HCT116 (cell line): ENCODE results near the gene CTNNA1. TPM values are rescaled to one million over a fixed set of nuclear protein-coding genes. Genes with fewer than 3 reads are reported as not detected.

ENCODE experiments used
- ATAC-seq: fragments of 200-7000 bp; cut with Tn5 transposase; 2 replicates; pipeline ENCODE4 v1.9.1; 2020; ENCODE audit warnings: mild to moderate bottlenecking, moderate library complexity
- BruUV-seq: library from RNA; stranded (reverse); fragments of 400-500 nt; replicated peaks from 2 replicates; lab custom pipeline; 2021; lab: Mats Ljungman, UMichigan
- CTCF ChIA-PET: fragments of 300-600 bp; sonication (Branson Sonifier 250); formaldehyde crosslinking; loops from one replicate; lab custom pipeline; 2021; ENCODE audit warnings: antibody characterized with exemption; lab: Charles Lee
- POLR2A ChIA-PET: fragments of 300-600, 350-600 bp; sonication (Branson Sonifier 250); formaldehyde crosslinking; loops from one replicate; lab custom pipeline; 2021; ENCODE audit warnings: antibody characterized with exemption; lab: Charles Lee
- RAD21 ChIA-PET, 2 experiments: fragments of 300-600 bp; sonication (Branson Sonifier 250); formaldehyde crosslinking; loops; one replicate each; lab custom pipeline; 2023; ENCODE audit warnings: low total read pairs in 2 of 2; ENCODE audit not compliant: uncharacterized antibody in 2 of 2, unreplicated experiment in 2 of 2, low non-redundant PET in 1 of 2; lab: Charles Lee
- DNase-seq: peaks from one replicate; pipeline ENCODE4 v3.0.0-alpha.2; 2010; ENCODE audit warnings: low read depth, low spot score
- H2AFZ ChIP-seq: fragments of 200-600 bp; shearing (Covaris generic), sonication (generic); 2 replicates; pipeline ENCODE4 v1.6.1; 2017; ENCODE audit warnings: low read depth, mixed run types, mixed read lengths, antibody characterized with exemption, low read length; ENCODE audit not compliant: poor library complexity, severe bottlenecking
- H3K27ac ChIP-seq: 2 replicates; pipeline ENCODE4 v1.5.1; 2012; ENCODE audit warnings: low read depth, low read length
- H3K27me3 ChIP-seq: fragments of 200-600 bp; sonication (generic); 2 replicates; pipeline ENCODE4 v1.6.1; 2016; ENCODE audit warnings: mixed run types, low read length, mixed read lengths; ENCODE audit not compliant: insufficient read depth
- H3K36me3 ChIP-seq, 2 experiments: fragments of 200-500 bp in 1 of 2; fragments of 200-600 bp in 1 of 2; sonication (Bioruptor generic) in 1 of 2; sonication (generic) in 1 of 2; 2 replicates each; pipeline versions ENCODE4 v1.5.1 to v1.6.1; 2014 to 2016; ENCODE audit warnings: low read length in 2 of 2, inconsistent platforms in 1 of 2, mixed read lengths in 1 of 2, mixed run types in 1 of 2; ENCODE audit not compliant: insufficient read depth in 2 of 2, control insufficient read depth in 1 of 2
- H3K4me1 ChIP-seq, 2 experiments: fragments of 200-600 bp in 1 of 2; sonication (generic) in 1 of 2; 2 replicates each; pipeline versions ENCODE4 v1.5.1 to v1.6.1; 2012 to 2017; ENCODE audit warnings: low read length in 2 of 2, inconsistent platforms in 1 of 2, mild to moderate bottlenecking in 1 of 2, mixed read lengths in 1 of 2, mixed run types in 1 of 2, moderate library complexity in 1 of 2; ENCODE audit not compliant: insufficient read depth in 2 of 2, control insufficient read depth in 1 of 2
- H3K4me2 ChIP-seq: fragments of 200-600 bp; sonication (generic); 2 replicates; pipeline ENCODE4 v1.6.1; 2017; ENCODE audit warnings: mixed run types, low read length, mixed read lengths
- H3K4me3 ChIP-seq, 2 experiments: fragments of 200-600 bp in 1 of 2; sonication (generic) in 1 of 2; replicated peaks in 1 of 2; 2 replicates each; pipeline ENCODE4 v1.5.1; 2011 to 2016; ENCODE audit warnings: low read length in 2 of 2, control low read depth in 1 of 2, low read depth in 1 of 2, mild to moderate bottlenecking in 1 of 2, mixed read lengths in 1 of 2, mixed run types in 1 of 2
- H3K79me2 ChIP-seq: fragments of 200-600 bp; sonication (generic); 2 replicates; pipeline ENCODE4 v1.6.1; 2017; ENCODE audit warnings: mild to moderate bottlenecking, mixed run types, low read length, moderate library complexity, mixed read lengths; ENCODE audit not compliant: insufficient read depth
- H3K9ac ChIP-seq: fragments of 200-600 bp; sonication (generic); 2 replicates; pipeline ENCODE4 v1.6.1; 2016; ENCODE audit warnings: low read length, mixed read lengths
- H3K9me2 ChIP-seq: fragments of 200-600 bp; sonication (generic), shearing (Covaris generic); 2 replicates; pipeline ENCODE4 v1.6.1; 2017; ENCODE audit warnings: mixed run types, mild to moderate bottlenecking, moderate library complexity; ENCODE audit not compliant: insufficient read depth
- H3K9me3 ChIP-seq, 2 experiments: fragments of 200-500 bp in 1 of 2; fragments of 200-600 bp in 1 of 2; sonication (Bioruptor generic) in 1 of 2; sonication (generic) in 1 of 2; 2 replicates each; pipeline ENCODE4 v1.6.1; 2014 to 2017; ENCODE audit warnings: low read length in 2 of 2, mixed read lengths in 2 of 2, inconsistent platforms in 1 of 2, low read depth in 1 of 2, mild to moderate bottlenecking in 1 of 2, mixed run types in 1 of 2, moderate library complexity in 1 of 2; ENCODE audit not compliant: control insufficient read depth in 1 of 2, insufficient read depth in 1 of 2
- H4K20me1 ChIP-seq: fragments of 200-600 bp; sonication (generic), shearing (Covaris generic); 2 replicates; pipeline ENCODE4 v1.6.1; 2017; ENCODE audit warnings: mixed run types, mild to moderate bottlenecking, moderate library complexity; ENCODE audit not compliant: insufficient read depth
- ATF3 ChIP-seq: IDR thresholded peaks from 2 replicates; pipeline ENCODE4 v1.6.1; 2012
- FOSL1 ChIP-seq: IDR thresholded peaks from 2 replicates; pipeline ENCODE4 v1.6.1; 2012; ENCODE audit warnings: low read depth
- YY1 ChIP-seq: IDR thresholded peaks from 2 replicates; pipeline ENCODE4 v1.6.1; 2011; ENCODE audit warnings: low read length, low read depth, moderate library complexity, mild to moderate bottlenecking; ENCODE audit not compliant: insufficient replicate concordance; ENCODE audit errors: extremely low read depth
- intact Hi-C: fragments of 100-400 bp; cut with micrococcal nuclease; formaldehyde crosslinking; loops from 2 replicates; pipeline ENCODE4 v1.10.0; 2022
- total RNA-seq: library from RNA; stranded (reverse); gene quantifications from one replicate; pipeline ENCODE4 v1.2.1, GENCODE V29; 2021; ENCODE audit not compliant: unreplicated experiment
- TF ChIP-seq, protein P1 (sequence below): IDR thresholded peaks from 2 replicates; pipeline ENCODE4 v1.6.1; 2011; ENCODE audit warnings: mild to moderate bottlenecking, low read length, moderate library complexity; ENCODE audit not compliant: insufficient replicate concordance; ENCODE audit errors: extremely low read depth
- TF ChIP-seq, protein P2 (sequence below): IDR thresholded peaks from 2 replicates; pipeline ENCODE4 v1.6.1; 2012; ENCODE audit warnings: low read depth

CTNNA1 gene
- total RNA-seq, 1 experiment from 2014 or later, result 313 TPM

- ChIA-PET RAD21 (no interaction called here), CTCF (interaction anchor here (1.2 kb wide), 1 partner anchor 12 kb away, joined by 3 read pairs; no protein-coding TSS in a partner anchor), POLR2A (interaction anchor here (0.6 kb wide), 1 partner anchor 12 kb away, joined by 3 read pairs; no protein-coding TSS in a partner anchor)
- no peak overlapping the region for H3K4me3 ChIP-seq
- no peak overlapping the region for H3K4me2 ChIP-seq
- no peak for TF ChIP-seq YY1
- no peak for TF ChIP-seq FOSL1
- TF ChIP-seq, protein P1, sequence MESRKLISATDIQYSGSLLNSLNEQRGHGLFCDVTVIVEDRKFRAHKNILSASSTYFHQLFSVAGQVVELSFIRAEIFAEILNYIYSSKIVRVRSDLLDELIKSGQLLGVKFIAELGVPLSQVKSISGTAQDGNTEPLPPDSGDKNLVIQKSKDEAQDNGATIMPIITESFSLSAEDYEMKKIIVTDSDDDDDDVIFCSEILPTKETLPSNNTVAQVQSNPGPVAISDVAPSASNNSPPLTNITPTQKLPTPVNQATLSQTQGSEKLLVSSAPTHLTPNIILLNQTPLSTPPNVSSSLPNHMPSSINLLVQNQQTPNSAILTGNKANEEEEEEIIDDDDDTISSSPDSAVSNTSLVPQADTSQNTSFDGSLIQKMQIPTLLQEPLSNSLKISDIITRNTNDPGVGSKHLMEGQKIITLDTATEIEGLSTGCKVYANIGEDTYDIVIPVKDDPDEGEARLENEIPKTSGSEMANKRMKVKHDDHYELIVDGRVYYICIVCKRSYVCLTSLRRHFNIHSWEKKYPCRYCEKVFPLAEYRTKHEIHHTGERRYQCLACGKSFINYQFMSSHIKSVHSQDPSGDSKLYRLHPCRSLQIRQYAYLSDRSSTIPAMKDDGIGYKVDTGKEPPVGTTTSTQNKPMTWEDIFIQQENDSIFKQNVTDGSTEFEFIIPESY, result no peak
- TF ChIP-seq, protein P2, sequence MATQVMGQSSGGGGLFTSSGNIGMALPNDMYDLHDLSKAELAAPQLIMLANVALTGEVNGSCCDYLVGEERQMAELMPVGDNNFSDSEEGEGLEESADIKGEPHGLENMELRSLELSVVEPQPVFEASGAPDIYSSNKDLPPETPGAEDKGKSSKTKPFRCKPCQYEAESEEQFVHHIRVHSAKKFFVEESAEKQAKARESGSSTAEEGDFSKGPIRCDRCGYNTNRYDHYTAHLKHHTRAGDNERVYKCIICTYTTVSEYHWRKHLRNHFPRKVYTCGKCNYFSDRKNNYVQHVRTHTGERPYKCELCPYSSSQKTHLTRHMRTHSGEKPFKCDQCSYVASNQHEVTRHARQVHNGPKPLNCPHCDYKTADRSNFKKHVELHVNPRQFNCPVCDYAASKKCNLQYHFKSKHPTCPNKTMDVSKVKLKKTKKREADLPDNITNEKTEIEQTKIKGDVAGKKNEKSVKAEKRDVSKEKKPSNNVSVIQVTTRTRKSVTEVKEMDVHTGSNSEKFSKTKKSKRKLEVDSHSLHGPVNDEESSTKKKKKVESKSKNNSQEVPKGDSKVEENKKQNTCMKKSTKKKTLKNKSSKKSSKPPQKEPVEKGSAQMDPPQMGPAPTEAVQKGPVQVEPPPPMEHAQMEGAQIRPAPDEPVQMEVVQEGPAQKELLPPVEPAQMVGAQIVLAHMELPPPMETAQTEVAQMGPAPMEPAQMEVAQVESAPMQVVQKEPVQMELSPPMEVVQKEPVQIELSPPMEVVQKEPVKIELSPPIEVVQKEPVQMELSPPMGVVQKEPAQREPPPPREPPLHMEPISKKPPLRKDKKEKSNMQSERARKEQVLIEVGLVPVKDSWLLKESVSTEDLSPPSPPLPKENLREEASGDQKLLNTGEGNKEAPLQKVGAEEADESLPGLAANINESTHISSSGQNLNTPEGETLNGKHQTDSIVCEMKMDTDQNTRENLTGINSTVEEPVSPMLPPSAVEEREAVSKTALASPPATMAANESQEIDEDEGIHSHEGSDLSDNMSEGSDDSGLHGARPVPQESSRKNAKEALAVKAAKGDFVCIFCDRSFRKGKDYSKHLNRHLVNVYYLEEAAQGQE, result no peak
- no peak for TF ChIP-seq ATF3
- no peaks in the 10 kb centered on the region; a peak in 1 of 4 replicates for H3K4me1 ChIP-seq
- ATAC-seq (no peak), DNase-seq (no peak)
- no peaks in the 10 kb centered on the region for H3K9me3 ChIP-seq
- H3K36me3 ChIP-seq, result no peaks in the 10 kb centered on the region; a peak in 1 of 4 replicates
- H3K27me3 ChIP-seq, result no peaks in the 10 kb centered on the region
- no peak overlapping the region for H3K9ac ChIP-seq
- H3K79me2 ChIP-seq, result peaks cover 95% of the 10 kb centered on the region
- no peaks in the 10 kb centered on the region for H3K9me2 ChIP-seq
- 0 out of 2 replicates have a peak, but pooled peaks cover 6% of the 10 kb centered on the region for H4K20me1 ChIP-seq
- H3K27ac ChIP-seq, result no peak overlapping the region
- H2AFZ ChIP-seq, result no peak overlapping the region
- intact Hi-C loops, result no loop called here
- BruUV-seq, result no TSS peak
Measured at GRCh38 chr5:138792195-138792790, 39.1 kb downstream of the CTNNA1 start.
